ENCODE data around the gene ADAMTS9.

DNA sequence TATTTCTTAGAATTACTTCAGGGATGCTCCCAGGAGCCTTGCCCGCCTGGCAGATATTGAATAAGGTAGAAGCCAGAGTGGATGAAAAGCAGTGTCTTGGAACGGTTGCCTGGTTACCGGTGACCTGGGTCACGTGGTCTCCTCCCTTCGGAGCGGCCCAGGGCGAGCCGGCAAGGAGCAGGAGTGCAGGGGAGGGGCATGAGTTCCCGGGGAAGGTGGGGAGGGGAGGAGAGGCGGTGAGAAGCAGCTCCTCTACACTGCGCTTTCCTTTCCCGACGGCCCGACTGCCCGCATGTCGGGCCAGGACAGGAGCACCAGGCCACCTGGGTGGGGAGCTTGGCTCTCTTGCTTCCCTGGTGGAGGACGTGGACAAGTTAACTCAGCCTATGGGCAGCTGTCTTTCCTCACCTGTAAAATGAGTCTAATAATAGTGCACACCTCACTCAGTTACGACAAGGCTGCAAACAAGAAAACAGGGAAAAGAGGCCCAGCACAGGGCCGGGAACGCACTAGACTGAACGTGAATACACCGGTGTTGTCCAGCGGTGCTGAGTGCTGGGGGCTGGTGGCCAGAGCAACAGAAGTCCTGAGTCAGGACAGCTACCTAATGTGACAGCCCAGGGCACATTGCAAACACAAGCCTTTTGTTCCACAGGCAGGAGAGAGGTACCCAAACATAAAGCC lies 198.3 kb downstream of the ADAMTS9 start:
- TF ChIP-seq RB1 (IDR thresholded peaks at IDR 0.05; ENCODE audit: low read depth) (no peak), NFIC (IDR thresholded peaks at IDR 0.05) (no peak), POLR2A (conservative IDR thresholded peaks at IDR 0.05) (no peak), PTTG1 (tag; IDR thresholded peaks at IDR 0.05; ENCODE audit: low read depth) (no peak)
- TF ChIP-seq, protein P1, sequence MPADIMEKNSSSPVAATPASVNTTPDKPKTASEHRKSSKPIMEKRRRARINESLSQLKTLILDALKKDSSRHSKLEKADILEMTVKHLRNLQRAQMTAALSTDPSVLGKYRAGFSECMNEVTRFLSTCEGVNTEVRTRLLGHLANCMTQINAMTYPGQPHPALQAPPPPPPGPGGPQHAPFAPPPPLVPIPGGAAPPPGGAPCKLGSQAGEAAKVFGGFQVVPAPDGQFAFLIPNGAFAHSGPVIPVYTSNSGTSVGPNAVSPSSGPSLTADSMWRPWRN (IDR thresholded peaks at IDR 0.05; ENCODE audit: low read depth) = no peak
- TF ChIP-seq, protein P2, sequence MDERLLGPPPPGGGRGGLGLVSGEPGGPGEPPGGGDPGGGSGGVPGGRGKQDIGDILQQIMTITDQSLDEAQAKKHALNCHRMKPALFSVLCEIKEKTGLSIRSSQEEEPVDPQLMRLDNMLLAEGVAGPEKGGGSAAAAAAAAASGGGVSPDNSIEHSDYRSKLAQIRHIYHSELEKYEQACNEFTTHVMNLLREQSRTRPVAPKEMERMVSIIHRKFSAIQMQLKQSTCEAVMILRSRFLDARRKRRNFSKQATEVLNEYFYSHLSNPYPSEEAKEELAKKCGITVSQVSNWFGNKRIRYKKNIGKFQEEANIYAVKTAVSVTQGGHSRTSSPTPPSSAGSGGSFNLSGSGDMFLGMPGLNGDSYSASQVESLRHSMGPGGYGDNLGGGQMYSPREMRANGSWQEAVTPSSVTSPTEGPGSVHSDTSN (CRISPR knock-in tag; IDR thresholded peaks at IDR 0.05; ENCODE audit: low read depth) = no peak
- TF ChIP-seq, protein P2 (tag; conservative IDR thresholded peaks at IDR 0.05; ENCODE audit: low read depth) = no peak

Measured in K562 (cell line).